H1 (cell line): ENCODE results near the gene TLR9. TPM values are rescaled to one million over a fixed set of nuclear protein-coding genes. Genes with fewer than 3 reads are reported as not detected.

Source experiments
- CTCF ChIA-PET: fragments of 300-600 bp; sonication (Branson Sonifier 250); formaldehyde crosslinking; loops from one replicate; lab custom pipeline; 2021; ENCODE audit not compliant: partially characterized antibody; lab: Charles Lee
- POLR2A ChIA-PET: fragments of 300-600 bp; sonication (Branson Sonifier 250); formaldehyde crosslinking; loops from one replicate; lab custom pipeline; 2021; ENCODE audit warnings: inconsistent platforms; ENCODE audit not compliant: partially characterized antibody; lab: Charles Lee
- DNase-seq, 2 experiments: peaks; one replicate each; pipeline versions ENCODE4 v3.0.0 to v3.0.0-alpha.2; 2010 to 2022; ENCODE audit warnings: low spot score in 2 of 2, low read depth in 1 of 2, mixed read lengths in 1 of 2
- FAIRE-seq: peaks from 2 replicates; lab custom pipeline; 2011; peaks lifted over from hg19 to GRCh38; lab: Jason Lieb, UNC
- H2AFZ ChIP-seq: 2 replicates; pipeline ENCODE4 v1.8.1; 2012; ENCODE audit warnings: low read length, inconsistent platforms
- H2AK5ac ChIP-seq: 2 replicates; pipeline ENCODE4 v1.6.1; 2013; ENCODE audit warnings: low read depth, low read length
- H2BK120ac ChIP-seq: replicated peaks from 2 replicates; pipeline ENCODE3; 2013; ENCODE audit warnings: low read depth, low read length, inconsistent platforms
- H2BK12ac ChIP-seq: 2 replicates; pipeline ENCODE4 v1.6.1; 2013; ENCODE audit warnings: low read depth, low read length
- H2BK15ac ChIP-seq: 2 replicates; pipeline ENCODE4 v1.6.1; 2013; ENCODE audit warnings: low read length
- H2BK20ac ChIP-seq: 2 replicates; pipeline ENCODE4 v1.6.1; 2013; ENCODE audit warnings: low read length
- H2BK5ac ChIP-seq: 2 replicates; pipeline ENCODE4 v1.6.1; 2013; ENCODE audit warnings: low read depth, low read length
- H3K14ac ChIP-seq: 2 replicates; pipeline ENCODE4 v1.6.1; 2013; ENCODE audit warnings: inconsistent platforms; ENCODE audit not compliant: insufficient read length
- H3K18ac ChIP-seq: 2 replicates; pipeline ENCODE4 v1.6.1; 2013; ENCODE audit warnings: low read length; ENCODE audit errors: extremely low read depth
- H3K23ac ChIP-seq: 2 replicates; pipeline ENCODE4 v1.6.1; 2013; ENCODE audit warnings: inconsistent platforms; ENCODE audit not compliant: insufficient read length
- H3K23me2 ChIP-seq: 2 replicates; pipeline ENCODE4 v1.6.1; 2013; ENCODE audit warnings: low read depth, low read length
- H3K27ac ChIP-seq: 2 replicates; pipeline ENCODE4 v1.6.1; 2011; ENCODE audit warnings: low read depth, low read length, inconsistent platforms
- H3K27me3 ChIP-seq, 4 experiments: replicated peaks in 1 of 4; 1 replicate in 1 of 4; 2 replicates in 3 of 4; pipeline versions ENCODE4 v1.6.1 to v1.8.1; 2011 to 2013; ENCODE audit warnings: low read length in 3 of 4, mild to moderate bottlenecking in 3 of 4, inconsistent platforms in 2 of 4, mixed read lengths in 2 of 4, moderate library complexity in 1 of 4; ENCODE audit not compliant: control insufficient read depth in 3 of 4, insufficient read depth in 3 of 4; ENCODE audit errors: extremely low read depth in 1 of 4
- H3K36me3 ChIP-seq, 4 experiments: 2 replicates each; pipeline versions ENCODE4 v1.6.1 to v1.8.1; 2011 to 2013; ENCODE audit warnings: mild to moderate bottlenecking in 4 of 4, low read length in 3 of 4, moderate library complexity in 2 of 4, control low read depth in 1 of 4, inconsistent platforms in 1 of 4; ENCODE audit not compliant: insufficient read depth in 4 of 4, control insufficient read depth in 2 of 4
- H3K4ac ChIP-seq: replicated peaks from 2 replicates; pipeline ENCODE3; 2013; ENCODE audit warnings: low read length, low read depth, mixed read lengths, inconsistent platforms; ENCODE audit not compliant: insufficient read length
- H3K4me1 ChIP-seq, 4 experiments: replicated peaks in 1 of 4; 1 replicate in 1 of 4; 2 replicates in 3 of 4; pipeline versions ENCODE4 v1.6.1 to v1.8.1; 2011 to 2013; ENCODE audit warnings: low read length in 3 of 4, inconsistent platforms in 2 of 4, mixed read lengths in 1 of 4; ENCODE audit not compliant: insufficient read depth in 4 of 4, control insufficient read depth in 3 of 4
- H3K4me2 ChIP-seq, 2 experiments: 2 replicates each; pipeline versions ENCODE4 v1.6.1 to v1.8.1; 2011 to 2013; ENCODE audit warnings: low read depth in 2 of 2, low read length in 2 of 2, control low read depth in 1 of 2, inconsistent platforms in 1 of 2, mild to moderate bottlenecking in 1 of 2; ENCODE audit not compliant: insufficient read depth in 1 of 2
- H3K4me3 ChIP-seq, 4 experiments: fragments of 200-600, 300-600 bp in 1 of 4; sonication (generic), shearing (Covaris generic), sonication (Bioruptor Twin) in 1 of 4; 2 replicates each; pipeline versions ENCODE4 v1.5.1 to v1.8.1; 2011 to 2016; ENCODE audit warnings: low read length in 4 of 4, low read depth in 3 of 4, control low read depth in 2 of 4, inconsistent platforms in 2 of 4, mild to moderate bottlenecking in 2 of 4, mixed read lengths in 1 of 4, moderate library complexity in 1 of 4; ENCODE audit not compliant: insufficient read depth in 2 of 4; ENCODE audit errors: extremely low read depth in 1 of 4
- H3K56ac ChIP-seq: replicated peaks from 2 replicates; pipeline ENCODE3; 2013; ENCODE audit warnings: low read depth, mild to moderate bottlenecking, mixed read lengths, low read length, inconsistent platforms; ENCODE audit not compliant: insufficient read length
- H3K79me1 ChIP-seq: 2 replicates; pipeline ENCODE4 v1.6.1; 2013; ENCODE audit warnings: low read depth, low read length, control low read depth
- H3K79me2 ChIP-seq, 2 experiments: 2 replicates each; pipeline versions ENCODE4 v1.6.1 to v1.8.1; 2012 to 2013; ENCODE audit warnings: low read length in 2 of 2, mild to moderate bottlenecking in 2 of 2, inconsistent platforms in 1 of 2; ENCODE audit not compliant: insufficient read depth in 2 of 2, control insufficient read depth in 1 of 2
- H3K9ac ChIP-seq, 4 experiments: replicated peaks in 1 of 4; 1 replicate in 1 of 4; 2 replicates in 3 of 4; pipeline versions ENCODE4 v1.6.1 to v1.8.1; 2011 to 2013; ENCODE audit warnings: low read depth in 3 of 4, low read length in 3 of 4, control low read depth in 2 of 4, mild to moderate bottlenecking in 2 of 4, moderate library complexity in 2 of 4, inconsistent platforms in 1 of 4; ENCODE audit errors: extremely low read depth in 1 of 4
- H3K9me3 ChIP-seq, 2 experiments: 2 replicates each; pipeline versions ENCODE4 v1.6.1 to v1.8.1; 2012 to 2013; ENCODE audit warnings: mild to moderate bottlenecking in 2 of 2, moderate library complexity in 2 of 2, control low read depth in 1 of 2, inconsistent platforms in 1 of 2, low read depth in 1 of 2, low read length in 1 of 2, mixed read lengths in 1 of 2; ENCODE audit not compliant: insufficient read depth in 2 of 2
- H4K20me1 ChIP-seq, 2 experiments: replicated peaks in 1 of 2; 2 replicates each; pipeline versions ENCODE3 to v1.8.1; 2011 to 2013; ENCODE audit warnings: inconsistent platforms in 2 of 2, low read length in 2 of 2, mild to moderate bottlenecking in 1 of 2; ENCODE audit not compliant: insufficient read depth in 2 of 2, control insufficient read depth in 1 of 2
- H4K5ac ChIP-seq: 2 replicates; pipeline ENCODE4 v1.6.1; 2013; ENCODE audit warnings: low read length, low read depth, mixed read lengths, inconsistent platforms; ENCODE audit not compliant: insufficient read length
- H4K8ac ChIP-seq: 2 replicates; pipeline ENCODE4 v1.8.0; 2013; ENCODE audit warnings: mild to moderate bottlenecking, moderate library complexity, low read length, inconsistent platforms; ENCODE audit not compliant: insufficient read depth; ENCODE audit errors: extremely low read depth
- H4K91ac ChIP-seq: replicated peaks from 2 replicates; pipeline ENCODE3; 2013; ENCODE audit warnings: low read length, mixed read lengths, inconsistent platforms; ENCODE audit not compliant: insufficient read length
- ATF3 ChIP-seq: IDR thresholded peaks from 2 replicates; pipeline ENCODE4 v1.6.1; 2011; ENCODE audit warnings: low read depth, mild to moderate bottlenecking, low read length; ENCODE audit not compliant: insufficient read depth
- GABPA ChIP-seq: IDR thresholded peaks from 2 replicates; pipeline ENCODE4 v1.6.1; 2011; ENCODE audit warnings: mild to moderate bottlenecking, low read length, moderate library complexity, borderline replicate concordance; ENCODE audit not compliant: insufficient read depth
- HDAC2 ChIP-seq, 2 experiments: fragments of 300-600 bp in 1 of 2; sonication (generic) in 1 of 2; IDR thresholded peaks; 2 replicates each; pipeline ENCODE4 v1.6.1; 2011 to 2012; ENCODE audit warnings: low read depth in 2 of 2, low read length in 2 of 2, mild to moderate bottlenecking in 2 of 2, moderate library complexity in 2 of 2, borderline replicate concordance in 1 of 2, inconsistent platforms in 1 of 2
- WGBS, 2 experiments: shearing (Covaris generic) in 1 of 2; methylation state at CpG; one replicate each; pipeline versions ENCODE4 v1.1.6 to v1.1.7; 2013 to 2015; ENCODE audit warnings: low lambda C conversion rate in 2 of 2, mixed read lengths in 2 of 2, inconsistent platforms in 1 of 2, low coverage in 1 of 2, missing lambda C conversion rate in 1 of 2; ENCODE audit not compliant: insufficient replicate concordance in 2 of 2, insufficient coverage in 1 of 2, insufficient read length in 1 of 2; ENCODE audit errors: extremely low coverage in 1 of 2, missing lambda C conversion rate in 1 of 2; 5-methylcytosine and 5-hydroxymethylcytosine counted together
- polyA plus RNA-seq, 7 experiments: library from polyadenylated mRNA; depleted of rRNA in 3 of 7; stranded (reverse) in 5 of 7; unstranded in 2 of 7; fragments of >200 nt in 5 of 7; fragments of 200-250 nt in 2 of 7; gene quantifications; 1 replicate in 5 of 7; 2 replicates in 1 of 7; 4 replicates in 1 of 7; pipeline versions ENCODE4 v1.2.1 to v1.2.3, GENCODE V29; 2011 to 2013; ENCODE audit warnings: missing spikeins in 2 of 7, mixed read lengths in 2 of 7
- total RNA-seq: library from RNA; stranded (reverse); fragmentation: NEBNext Ultra II Directional; extraction: Animal tissue kit (Norgen Biotek cat#: 25700); gene quantifications from 2 replicates; pipeline ENCODE4 v1.2.1, GENCODE V29; 2021
- TF ChIP-seq, protein P1 (sequence below), 3 experiments: IDR thresholded peaks; 1 replicate in 2 of 3; 2 replicates in 1 of 3; pipeline versions ENCODE4 v1.5.1 to v1.6.1; 2011; ENCODE audit warnings: low read length in 3 of 3, mild to moderate bottlenecking in 3 of 3, inconsistent platforms in 2 of 3, low read depth in 1 of 3, moderate library complexity in 1 of 3; ENCODE audit not compliant: insufficient read depth in 1 of 3; ENCODE audit errors: control extremely low read depth in 1 of 3

The TLR9 gene
- total and polyA plus RNA-seq, 2 of the 8 experiments (the other 6 are each of a cell fraction or from before 2014, with no cell fraction given), result 0.05 TPM; not detected in 1

GRCh38 chr3:52246728-52247408 is 21.4 kb upstream of the TLR9 start:
- TF ChIP-seq, protein P1, sequence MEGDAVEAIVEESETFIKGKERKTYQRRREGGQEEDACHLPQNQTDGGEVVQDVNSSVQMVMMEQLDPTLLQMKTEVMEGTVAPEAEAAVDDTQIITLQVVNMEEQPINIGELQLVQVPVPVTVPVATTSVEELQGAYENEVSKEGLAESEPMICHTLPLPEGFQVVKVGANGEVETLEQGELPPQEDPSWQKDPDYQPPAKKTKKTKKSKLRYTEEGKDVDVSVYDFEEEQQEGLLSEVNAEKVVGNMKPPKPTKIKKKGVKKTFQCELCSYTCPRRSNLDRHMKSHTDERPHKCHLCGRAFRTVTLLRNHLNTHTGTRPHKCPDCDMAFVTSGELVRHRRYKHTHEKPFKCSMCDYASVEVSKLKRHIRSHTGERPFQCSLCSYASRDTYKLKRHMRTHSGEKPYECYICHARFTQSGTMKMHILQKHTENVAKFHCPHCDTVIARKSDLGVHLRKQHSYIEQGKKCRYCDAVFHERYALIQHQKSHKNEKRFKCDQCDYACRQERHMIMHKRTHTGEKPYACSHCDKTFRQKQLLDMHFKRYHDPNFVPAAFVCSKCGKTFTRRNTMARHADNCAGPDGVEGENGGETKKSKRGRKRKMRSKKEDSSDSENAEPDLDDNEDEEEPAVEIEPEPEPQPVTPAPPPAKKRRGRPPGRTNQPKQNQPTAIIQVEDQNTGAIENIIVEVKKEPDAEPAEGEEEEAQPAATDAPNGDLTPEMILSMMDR (IDR thresholded peaks at IDR 0.05; ENCODE audit: control extremely low read depth in 1 of 3, insufficient read depth in 1 of 3, low read depth in 1 of 3, low read length in 3 of 3), result no peak
- TF ChIP-seq HDAC2 (IDR thresholded peaks at IDR 0.05; ENCODE audit: borderline replicate concordance in 1 of 2, low read depth in 2 of 2, low read length in 2 of 2) (no peak), GABPA (no peak), ATF3 (no peak)
- CTCF ChIA-PET, result interaction anchor here (1.0 to 17.7 kb wide), 10 partner anchors 11 to 138 kb away, joined by 3 to 126 read pairs (median 7); partner anchors contain the start of gene WDR82

More at GRCh38 chr3:52246728-52247408, 21.4 kb upstream of the TLR9 start:
- Histone ChIP-seq H2BK12ac (no peak overlapping the region), H3K18ac (no peak overlapping the region), H3K4me3 (0 out of 8 replicates have a peak overlapping the region, but pooled peaks of 1 of the 4 experiments have one; percentile 58), H3K4me2 (peak overlapping the region; percentile 65 to 70; a peak in 2 of 4 replicates), H3K79me1 (no peaks in the 10 kb centered on the region), H3K4me1 (peaks cover 0 to 13% (median 10%) of the 10 kb centered on the region in 4 experiments; a peak in 6 of 7 replicates), H2BK5ac (no peak overlapping the region), H2BK120ac (no peak overlapping the region), H4K20me1 (peaks cover 5 to 14% of the 10 kb centered on the region in 2 experiments), H3K27ac (no peak overlapping the region), H3K14ac (no peak overlapping the region), H3K36me3 (peaks cover 0 to 13% (median 0%) of the 10 kb centered on the region in 4 experiments; a peak in 3 of 8 replicates), H3K27me3 (peaks cover 6 to 37% (median 23%) of the 10 kb centered on the region in 4 experiments; a peak in 6 of 7 replicates), H3K23me2 (peaks cover 10% of the 10 kb centered on the region), H3K79me2 (no peaks in the 10 kb centered on the region), H2AFZ (no peak overlapping the region), H2BK20ac (no peak overlapping the region), H3K56ac (no peak overlapping the region), H4K91ac (no peak overlapping the region), H3K9ac (no peak overlapping the region), H4K5ac (no peak overlapping the region), H3K4ac (no peak overlapping the region), H2AK5ac (no peak overlapping the region), H3K23ac (no peak overlapping the region), H2BK15ac (no peak overlapping the region), H3K9me3 (no peaks in the 10 kb centered on the region), H4K8ac (no peak overlapping the region)
- POLR2A ChIA-PET, result interaction anchor here (1.0 to 3.6 kb wide), 7 partner anchors 9 to 35 kb away, joined by 3 to 27 read pairs (median 5); no protein-coding TSS in a partner anchor
- no peak for FAIRE-seq
- DNase-seq, result no peak
- 88% methylated on average over 14 of the region's 14 CpGs; no CpG with 5 or more reads in 1 of the 2 experiments for WGBS, 2 experiments
